ENCODE results near the gene PML.
"Not testable (repeated sequence)": the region's sequence is repeated elsewhere in the genome, so short reads cannot be mapped to it uniquely, and the experiment has no call there.

PML gene

DNA sequence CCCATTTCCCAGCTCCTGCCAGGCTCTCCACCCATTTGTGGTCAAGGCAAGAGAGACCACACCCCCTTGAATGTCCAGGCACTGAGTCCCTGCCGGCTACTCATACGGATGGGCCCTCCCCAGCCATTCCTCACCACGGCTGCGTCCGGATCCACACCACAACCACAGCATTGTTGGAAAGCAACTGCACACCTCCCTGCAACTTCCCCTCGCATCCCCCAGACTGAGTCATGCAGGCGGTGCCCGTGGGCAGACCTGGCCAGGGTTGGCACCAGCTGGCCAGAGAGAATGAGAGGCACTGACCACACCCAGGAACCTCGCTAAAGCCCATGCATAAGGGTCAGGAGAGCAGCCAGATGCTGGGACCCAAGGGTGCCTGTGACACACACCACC, 37.8 kb upstream of the PML start:
- Histone ChIP-seq H3K9me3 (no peaks in the 10 kb centered on the region), H3K36me3 (no peaks in the 10 kb centered on the region), H3K4me3 (ENCODE audit: low read depth, low read length) (no peak overlapping the region), H3K27me3 (no peaks in the 10 kb centered on the region), H3K4me1 (peaks cover 4% of the 10 kb centered on the region)
- no peak for DNase-seq
- TF ChIP-seq, protein P1, sequence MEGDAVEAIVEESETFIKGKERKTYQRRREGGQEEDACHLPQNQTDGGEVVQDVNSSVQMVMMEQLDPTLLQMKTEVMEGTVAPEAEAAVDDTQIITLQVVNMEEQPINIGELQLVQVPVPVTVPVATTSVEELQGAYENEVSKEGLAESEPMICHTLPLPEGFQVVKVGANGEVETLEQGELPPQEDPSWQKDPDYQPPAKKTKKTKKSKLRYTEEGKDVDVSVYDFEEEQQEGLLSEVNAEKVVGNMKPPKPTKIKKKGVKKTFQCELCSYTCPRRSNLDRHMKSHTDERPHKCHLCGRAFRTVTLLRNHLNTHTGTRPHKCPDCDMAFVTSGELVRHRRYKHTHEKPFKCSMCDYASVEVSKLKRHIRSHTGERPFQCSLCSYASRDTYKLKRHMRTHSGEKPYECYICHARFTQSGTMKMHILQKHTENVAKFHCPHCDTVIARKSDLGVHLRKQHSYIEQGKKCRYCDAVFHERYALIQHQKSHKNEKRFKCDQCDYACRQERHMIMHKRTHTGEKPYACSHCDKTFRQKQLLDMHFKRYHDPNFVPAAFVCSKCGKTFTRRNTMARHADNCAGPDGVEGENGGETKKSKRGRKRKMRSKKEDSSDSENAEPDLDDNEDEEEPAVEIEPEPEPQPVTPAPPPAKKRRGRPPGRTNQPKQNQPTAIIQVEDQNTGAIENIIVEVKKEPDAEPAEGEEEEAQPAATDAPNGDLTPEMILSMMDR (IDR thresholded peaks at IDR 0.05; ENCODE audit: low read depth, low read length) = no peak

DNA sequence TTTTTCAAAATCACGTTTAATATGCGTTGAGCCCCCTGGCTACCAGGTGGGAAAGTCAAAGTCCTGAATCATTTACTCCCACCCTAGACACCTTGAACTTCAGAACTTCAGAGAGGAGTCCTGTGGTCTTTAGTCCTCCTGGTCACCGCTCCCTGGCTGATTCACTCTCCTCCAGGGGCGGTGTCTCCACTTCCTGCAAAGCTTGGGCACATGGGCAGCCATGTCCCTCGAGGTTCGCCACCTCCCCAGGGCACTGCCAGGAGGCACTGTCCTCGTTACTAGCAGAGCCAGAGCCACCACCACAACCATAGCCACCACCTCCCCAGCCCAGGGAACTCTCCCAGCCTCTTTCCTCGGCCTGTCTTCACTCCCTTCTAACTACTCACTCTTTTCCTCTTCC, 37.2 kb upstream of the PML start:
- TF ChIP-seq, protein P1 (IDR thresholded peaks at IDR 0.05; ENCODE audit: low read depth, low read length) = no peak
- H3K4me3 ChIP-seq (ENCODE audit: low read depth, low read length) = no peak overlapping the region
- no peaks in the 10 kb centered on the region for H3K27me3 ChIP-seq
- no peaks in the 10 kb centered on the region for H3K9me3 ChIP-seq
- no peak for DNase-seq
- H3K4me1 ChIP-seq = no peaks in the 10 kb centered on the region
- no peaks in the 10 kb centered on the region for H3K36me3 ChIP-seq

DNA sequence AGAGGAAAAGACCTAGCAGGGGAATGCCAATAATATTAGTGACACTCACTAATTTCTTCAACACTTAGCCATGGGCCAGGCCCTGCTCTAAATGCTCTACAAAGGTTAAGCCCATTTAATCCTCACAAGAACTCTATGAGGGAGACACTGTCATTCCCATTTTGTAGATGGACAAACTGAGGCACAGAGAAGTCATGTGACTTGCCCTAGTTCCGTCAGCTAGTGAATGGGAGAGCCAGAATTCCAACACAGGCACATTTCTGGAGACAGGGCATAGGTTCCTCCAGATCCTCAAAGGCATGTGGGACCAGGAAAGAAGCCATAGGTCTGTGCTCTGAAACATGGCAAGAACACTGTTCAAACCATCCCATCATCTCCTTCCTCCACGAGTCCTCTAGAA, 36.7 kb upstream of the PML start:
- Histone ChIP-seq H3K36me3 (no peaks in the 10 kb centered on the region), H3K27me3 (no peaks in the 10 kb centered on the region), H3K4me1 (no peaks in the 10 kb centered on the region), H3K4me3 (ENCODE audit: low read depth, low read length) (no peak overlapping the region), H3K9me3 (no peaks in the 10 kb centered on the region)
- TF ChIP-seq, protein P1 (IDR thresholded peaks at IDR 0.05; ENCODE audit: low read depth, low read length) = no peak
- DNase-seq = no peak

DNA sequence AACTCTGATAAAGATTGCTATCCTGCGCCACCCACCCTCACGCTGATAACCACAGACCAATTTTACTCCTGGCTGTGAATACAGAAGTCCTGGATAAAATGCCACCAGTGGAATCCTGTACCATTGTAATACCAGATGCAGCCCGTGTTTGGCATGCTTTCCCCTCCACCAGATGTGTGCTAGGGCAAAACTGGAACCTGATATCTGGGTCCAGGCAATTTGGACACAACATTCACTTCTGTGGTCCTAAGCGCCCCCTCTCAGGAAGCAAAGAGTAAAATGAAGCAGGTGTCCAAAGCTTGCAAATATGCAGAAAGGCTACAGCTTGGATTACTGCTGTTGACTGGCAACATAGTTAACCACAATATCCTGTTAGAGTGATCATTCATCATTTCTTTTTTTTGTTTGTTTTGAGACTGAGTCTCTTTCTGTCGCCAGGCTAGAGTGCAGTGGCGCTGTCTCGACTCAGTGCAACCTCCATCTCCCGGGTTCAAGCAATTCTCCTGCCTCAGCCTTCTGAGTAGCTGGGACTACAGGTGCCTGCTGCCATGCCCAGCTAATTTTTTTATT, 35.4 kb upstream of the PML start:
- Histone ChIP-seq H3K9me3 (no peaks in the 10 kb centered on the region), H3K27me3 (no peaks in the 10 kb centered on the region), H3K4me3 (ENCODE audit: low read depth, low read length) (no peak overlapping the region), H3K36me3 (no peaks in the 10 kb centered on the region), H3K4me1 (no peaks in the 10 kb centered on the region)
- no peak for DNase-seq
- TF ChIP-seq, protein P1 (IDR thresholded peaks at IDR 0.05; ENCODE audit: low read depth, low read length) = no peak

DNA sequence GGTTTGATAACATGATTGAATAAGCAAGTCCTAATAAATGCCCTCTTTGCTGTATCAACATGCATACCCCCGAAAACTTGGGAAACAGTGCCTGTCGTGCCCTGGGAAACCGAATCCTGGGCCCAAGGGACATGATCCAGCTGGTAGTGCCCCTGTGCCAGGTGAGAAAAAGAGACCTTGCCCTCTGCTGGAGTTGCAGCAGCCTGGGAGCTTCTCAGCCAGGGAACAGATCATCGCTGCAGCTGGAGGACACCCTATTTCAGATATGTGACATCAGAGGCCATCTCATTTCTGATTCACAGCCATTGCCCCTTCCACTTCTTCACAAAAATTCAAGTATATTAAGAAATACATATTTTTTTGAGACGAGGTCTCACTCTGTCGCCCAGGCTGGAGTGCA, 34.7 kb upstream of the PML start:
- H3K4me1 ChIP-seq = peaks cover under 1% of the 10 kb centered on the region; the same call in 1 of the 2 replicates
- DNase-seq = no peak
- H3K27me3 ChIP-seq = no peaks in the 10 kb centered on the region
- H3K4me3 ChIP-seq (ENCODE audit: low read depth, low read length) = no peak overlapping the region
- no peaks in the 10 kb centered on the region for H3K36me3 ChIP-seq
- no peaks in the 10 kb centered on the region for H3K9me3 ChIP-seq
- TF ChIP-seq, protein P1 (IDR thresholded peaks at IDR 0.05; ENCODE audit: low read depth, low read length) = no peak

DNA sequence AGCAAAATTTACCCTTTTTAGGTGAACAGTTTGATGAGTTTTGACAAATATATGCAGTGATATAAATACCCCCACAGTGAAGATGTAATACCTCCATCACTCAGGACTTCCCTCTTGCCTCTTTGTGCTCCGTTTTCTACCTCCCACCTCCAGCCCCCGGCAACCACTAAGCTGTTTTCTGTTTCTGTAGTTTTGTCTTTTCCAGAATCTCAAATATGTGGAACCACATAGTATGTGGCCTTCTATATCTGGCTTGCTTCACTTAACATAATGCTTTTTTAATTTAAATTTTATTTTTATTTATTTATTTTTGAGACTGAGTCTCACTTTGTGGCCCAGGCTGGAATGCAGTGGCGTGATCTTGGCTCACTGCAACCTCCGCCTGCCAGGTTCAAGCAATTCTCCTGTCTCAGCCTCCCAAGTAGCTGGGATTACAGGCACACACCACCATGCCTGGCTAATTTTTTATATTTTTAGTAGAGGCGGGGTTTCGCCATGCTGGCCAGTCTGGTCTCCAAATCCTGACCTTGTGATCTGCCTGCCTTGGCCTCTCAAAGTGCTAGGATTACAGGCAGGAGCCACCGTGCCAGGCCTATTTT, 33.9 kb upstream of the PML start:
- not testable (repeated sequence) for H3K36me3 ChIP-seq; DNase-seq; H3K4me1 ChIP-seq; H3K4me3 ChIP-seq (ENCODE audit: low read depth, low read length); H3K9me3 ChIP-seq; H3K27me3 ChIP-seq
